Posterior vena cava (tissue), 2 donors: ENCODE results near the gene ZFPM1. TPM values are rescaled to one million over a fixed set of nuclear protein-coding genes. Genes with fewer than 3 reads are reported as not detected.
A peak's percentile ranks its signal among the peaks of the same experiment; 100 is the strongest.

Experiments used
- DNase-seq: peaks from one replicate; pipeline ENCODE4 v3.0.0-alpha.2; 2020; ENCODE audit warnings: low spot score
- intact Hi-C, 2 donors: fragments of 100-400 bp; cut with DNase I; formaldehyde crosslinking; loops; one replicate each; pipeline versions ENCODE4 v1.14.1 to v1.14.2; 2022 to 2023
- total RNA-seq, 2 donors: library from RNA; stranded (reverse); fragmentation: NEBNext Ultra II Directional; extraction: Animal tissue kit (Norgen Biotek cat#: 25700); gene quantifications; one replicate each; pipeline ENCODE4 v1.2.1, GENCODE V29; 2021
- donor health status: DM: yes; HTN: yes; CAD: no.
- donor health status: DM: yes; HTN: yes; CAD: no.

The ZFPM1 gene
- total RNA-seq, 2 donors from 2014 or later: 4.0 to 4.3 TPM

- peak; percentile 89 for DNase-seq
- intact Hi-C loops: no loop called here
Measured at GRCh38 chr16:88558457-88559442, 105.7 kb downstream of the ZFPM1 start.

GRCh38 chr16:88560714-88561484 is 107.8 kb downstream of the ZFPM1 start:
- intact Hi-C loops: no loop called here
- no peak for DNase-seq

DNA sequence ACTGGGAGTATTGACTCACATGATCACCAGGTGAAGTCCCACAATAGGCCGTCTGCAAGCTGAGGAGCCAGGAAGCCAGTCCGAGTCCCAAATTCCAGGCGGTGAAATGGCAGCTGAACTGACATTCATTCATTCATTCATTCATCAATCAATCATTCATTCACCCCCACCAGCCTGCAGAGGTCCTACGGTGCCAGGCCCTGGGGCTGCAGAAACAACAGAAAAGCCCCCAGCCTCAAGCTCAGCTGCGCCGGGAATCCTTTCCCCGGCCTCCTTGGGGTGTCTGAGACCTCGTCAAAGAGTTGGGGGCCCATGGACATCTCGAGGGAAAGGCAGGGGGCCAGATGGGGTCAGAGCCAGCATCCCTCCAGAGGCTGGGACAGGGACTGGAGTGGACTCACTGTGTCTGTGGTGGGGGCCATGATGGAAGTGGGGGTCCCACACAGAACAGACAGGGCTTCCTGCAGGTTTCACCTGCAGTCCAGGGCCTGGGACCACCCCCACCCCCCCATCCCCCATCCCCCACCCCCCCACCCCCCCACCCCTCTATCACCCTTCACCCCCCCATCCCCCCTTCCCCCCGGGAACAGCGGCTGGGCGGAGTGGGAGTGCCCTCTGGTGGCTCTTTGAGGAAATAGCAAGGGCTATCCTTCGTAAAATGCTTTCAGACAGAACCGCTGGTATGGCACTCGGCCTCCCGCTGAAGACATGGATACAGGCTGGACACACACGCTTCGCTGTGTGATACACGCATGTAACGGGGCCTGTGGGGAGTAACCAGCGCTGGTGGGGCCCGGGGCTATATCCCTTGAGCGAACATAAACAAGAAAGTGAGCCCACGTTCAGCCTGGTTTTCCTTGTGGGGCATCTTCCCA is 108.6 kb downstream of the ZFPM1 start:
- no peak for DNase-seq
- intact Hi-C loops: no loop called here

GRCh38 chr16:88566158-88566557 is 113.1 kb downstream of the ZFPM1 start:
- DNase-seq: no peak
- intact Hi-C loops: no loop called here

DNA sequence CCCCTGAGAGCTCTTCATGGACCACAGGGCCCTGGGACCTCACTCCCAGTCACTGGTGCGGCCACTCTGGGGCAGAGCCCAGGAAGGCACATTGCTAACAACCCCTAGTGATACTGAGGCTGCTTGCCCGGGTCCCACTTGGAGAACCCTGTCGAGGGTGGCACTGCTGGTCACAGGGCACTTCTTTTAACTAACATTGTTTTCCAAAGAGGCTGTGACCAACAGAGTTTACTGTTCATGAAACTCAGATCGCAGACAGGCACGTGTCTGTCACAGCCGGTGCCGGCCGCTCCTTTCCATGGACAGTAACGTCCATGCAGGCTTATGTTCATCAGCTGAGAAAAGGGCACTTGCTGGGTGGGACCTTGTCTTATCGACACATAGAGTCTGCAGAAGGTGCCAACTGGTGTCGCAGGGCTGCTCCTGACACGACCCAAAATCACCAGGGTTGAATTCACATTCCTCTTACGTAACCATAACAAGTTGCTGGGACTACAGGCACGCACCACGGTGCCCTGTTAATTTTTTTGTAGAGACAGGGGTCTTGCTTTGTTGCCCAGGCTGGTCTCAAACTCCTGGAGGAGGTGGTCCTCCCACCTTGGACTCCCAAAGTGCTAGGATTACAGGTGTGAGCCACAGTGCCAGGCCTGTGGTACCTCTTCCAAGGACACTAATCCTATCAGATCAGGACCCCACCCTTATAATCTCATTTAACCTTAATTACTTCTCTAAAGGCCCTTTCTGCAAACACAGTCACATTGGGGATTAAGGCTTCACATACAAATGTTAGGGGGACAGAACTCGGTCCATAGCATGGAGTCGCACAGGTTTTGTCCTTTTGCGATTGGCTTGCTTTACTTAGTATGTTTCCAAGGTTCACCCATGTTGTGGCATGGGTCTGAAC is 115.9 kb downstream of the ZFPM1 start:
- intact Hi-C loops: no loop called here
- DNase-seq: no peak

GRCh38 chr16:88569614-88569984 is 116.5 kb downstream of the ZFPM1 start:
- intact Hi-C loops: no loop called here
- DNase-seq: peak; percentile 86

- peak; percentile 99 for DNase-seq
- intact Hi-C loops: no loop called here
Measured at GRCh38 chr16:88569985-88570690, 117.1 kb downstream of the ZFPM1 start, which contains the start of gene ZC3H18. Gene ZC3H18, plus strand, starts transcription at chr16:88570403. Its CDS starts 6,721 bp downstream, at chr16:88577124.

- DNase-seq: no peak
- intact Hi-C loops: no loop called here
Measured at GRCh38 chr16:88570691-88571092, 117.6 kb downstream of the ZFPM1 start.

DNA sequence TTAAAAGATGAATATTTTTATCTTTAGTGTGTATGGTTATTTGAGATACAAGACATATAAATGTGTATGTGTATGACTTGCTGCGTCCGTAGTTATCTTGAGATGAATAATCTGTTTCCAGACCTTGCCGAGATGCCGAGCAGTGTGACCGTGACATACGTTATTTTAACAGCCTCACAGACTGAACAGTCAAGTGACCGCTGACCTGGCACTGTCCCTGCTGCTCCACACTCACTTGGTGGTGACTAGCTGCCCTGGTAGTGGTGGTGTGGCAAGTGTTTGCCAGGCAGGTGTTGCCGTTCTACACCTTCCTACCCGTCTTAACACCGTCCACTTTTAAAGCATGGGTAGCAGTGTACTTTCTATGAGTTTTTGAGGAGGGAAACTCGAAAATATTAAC is 122.2 kb downstream of the ZFPM1 start:
- intact Hi-C loops: no loop called here
- DNase-seq: no peak

DNA sequence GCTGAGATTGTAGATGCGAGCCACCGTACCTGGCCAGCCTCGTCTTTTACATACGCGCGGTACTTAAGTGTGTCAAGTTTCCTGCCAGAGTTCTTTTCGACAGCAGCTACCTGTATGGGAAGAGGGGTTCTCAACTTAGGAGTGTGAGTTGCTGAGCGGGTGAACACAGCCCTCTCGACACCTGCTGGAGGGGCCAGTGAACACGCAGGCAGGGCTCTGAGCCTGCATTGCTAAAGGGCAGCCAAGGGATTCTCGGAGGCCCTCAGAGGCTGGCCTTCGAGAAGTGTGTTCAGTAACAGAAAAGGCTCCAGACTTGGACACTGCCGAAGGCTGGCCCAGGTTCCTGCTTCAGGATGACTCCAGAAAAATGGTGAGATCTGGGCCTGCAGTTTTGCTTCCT is 123.2 kb downstream of the ZFPM1 start:
- no peak for DNase-seq
- intact Hi-C loops: no loop called here

GRCh38 chr16:88577166-88577565 is 124.1 kb downstream of the ZFPM1 start:
- intact Hi-C loops: no loop called here

DNA sequence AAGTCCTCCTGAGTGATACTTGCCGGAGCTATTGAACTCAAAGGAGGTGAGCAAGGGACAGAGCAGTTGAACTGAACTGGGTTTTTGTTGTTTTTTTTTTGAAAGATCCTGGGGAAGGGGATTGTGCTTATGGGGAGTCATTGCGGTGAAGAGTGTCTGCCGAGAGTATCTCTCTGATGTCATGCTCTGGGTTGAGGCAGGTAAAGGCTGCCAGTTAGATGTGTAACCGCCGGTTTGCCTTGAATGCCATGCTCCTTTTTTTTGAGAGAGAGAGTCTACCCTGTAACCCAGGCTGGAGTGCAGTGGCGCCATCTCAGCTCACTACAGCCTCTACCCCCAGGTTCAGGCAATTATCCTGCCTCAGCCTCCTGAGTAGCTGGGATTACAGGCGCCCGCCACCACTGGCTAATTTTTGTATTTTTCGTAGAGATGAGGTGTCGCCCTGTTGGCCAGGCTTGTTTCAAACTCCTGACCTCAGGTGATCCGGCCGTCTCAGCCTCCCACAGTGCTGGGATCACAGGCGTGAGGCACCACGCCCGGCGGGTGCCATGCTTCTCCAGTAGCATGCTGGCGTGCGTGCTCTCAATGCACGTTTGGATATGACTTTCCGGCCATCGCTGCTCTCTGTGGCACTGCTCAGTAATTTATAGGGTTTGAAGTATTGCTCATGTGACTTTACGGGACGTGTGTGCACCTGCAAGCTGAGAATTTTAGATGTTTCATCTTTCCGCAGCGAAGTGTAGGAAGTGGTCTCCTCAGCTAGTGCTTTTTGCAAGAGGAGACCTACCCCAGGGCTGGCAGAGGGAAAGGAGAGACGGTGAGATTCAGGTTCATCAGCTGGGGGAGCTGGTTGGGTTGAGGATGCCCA is 125.6 kb downstream of the ZFPM1 start:
- intact Hi-C loops: no loop called here

More at GRCh38 chr16:88577166-88577565, 124.1 kb downstream of the ZFPM1 start:
- DNase-seq: no peak

GRCh38 chr16:88580371-88580770 is 127.3 kb downstream of the ZFPM1 start:
- no peak for DNase-seq
- intact Hi-C loops: no loop called here

More for the DNA sequence above, 125.6 kb downstream of the ZFPM1 start:
- no peak for DNase-seq

DNA sequence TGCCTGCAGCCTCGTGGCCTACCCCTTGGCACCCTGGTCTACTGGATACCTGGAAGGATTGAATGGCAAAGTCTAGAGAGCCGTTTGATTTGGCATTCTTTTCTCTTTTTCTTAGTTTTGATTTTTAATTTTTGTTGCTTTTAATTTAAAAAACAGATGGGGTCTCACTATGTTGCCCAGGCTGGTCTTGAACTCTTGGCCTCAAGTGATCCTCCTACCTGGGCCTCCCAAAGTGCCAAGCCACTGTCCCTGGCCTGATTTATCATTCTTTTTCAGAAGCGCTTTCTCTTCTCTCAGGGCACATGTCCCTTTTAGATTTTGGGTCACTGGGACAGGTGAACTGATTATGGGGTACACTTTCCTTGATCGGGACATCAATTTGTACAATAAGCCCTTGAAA is 128.0 kb downstream of the ZFPM1 start:
- DNase-seq: no peak
- intact Hi-C loops: no loop called here

- intact Hi-C loops: no loop called here
- no peak for DNase-seq
Measured at GRCh38 chr16:88582912-88583575, 130.0 kb downstream of the ZFPM1 start.

DNA sequence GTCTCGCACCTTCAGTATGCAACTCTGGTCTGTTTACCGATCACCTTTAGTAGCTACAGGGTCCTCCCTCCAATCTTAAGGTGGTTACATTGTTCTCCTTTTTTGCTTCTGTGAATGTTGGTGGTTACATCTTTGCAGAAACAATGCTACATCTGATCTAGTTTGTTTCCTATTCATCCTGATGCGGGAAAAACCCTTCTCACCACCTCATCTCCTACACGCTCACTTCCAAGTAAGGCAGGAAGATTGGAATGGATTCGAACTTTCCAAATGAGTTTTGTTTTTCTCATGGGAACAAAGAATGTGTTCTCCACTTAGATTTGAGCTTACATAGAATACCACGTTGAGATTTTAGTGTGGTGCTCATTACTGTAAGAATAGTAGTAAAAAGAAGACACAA is 131.6 kb downstream of the ZFPM1 start:
- no peak for DNase-seq
- intact Hi-C loops: no loop called here
